Activated B cell treated with CpG ODN at 0.5 μM for 24 hours (primary cell): ENCODE data around the gene TAC3. TPM values are rescaled to one million over a fixed set of nuclear protein-coding genes. Genes with fewer than 3 reads are reported as not detected.

Experiments used
- ATAC-seq: fragments of 200-7000 bp; cut with Tn5 transposase; one replicate; pipeline ENCODE4 v1.10.0; 2021; ENCODE audit warnings: low read depth, mild to moderate bottlenecking, moderate library complexity
- CTCF ChIA-PET: fragments of 350-600 bp; sonication (Branson Sonifier 250); formaldehyde crosslinking; loops from one replicate; lab custom pipeline; 2021; ENCODE audit warnings: antibody characterized with exemption; lab: Charles Lee
- POLR2A ChIA-PET: fragments of 350-600 bp; sonication (Branson Sonifier 250); formaldehyde crosslinking; loops from one replicate; lab custom pipeline; 2021; ENCODE audit warnings: antibody characterized with exemption; lab: Charles Lee
- DNase-seq: peaks from one replicate; pipeline ENCODE4 v3.0.0; 2022
- H3K27ac Mint-ChIP-seq: one replicate; pipeline ENCODE4 v1.8.0; 2020; ENCODE audit warnings: mixed read lengths
- H3K27me3 Mint-ChIP-seq: one replicate; pipeline ENCODE4 v1.8.0; 2021; ENCODE audit warnings: mixed read lengths
- H3K36me3 Mint-ChIP-seq: one replicate; pipeline ENCODE4 v1.8.0; 2021; ENCODE audit warnings: low read depth, mixed read lengths
- H3K4me1 Mint-ChIP-seq: one replicate; pipeline ENCODE4 v1.8.0; 2021; ENCODE audit warnings: mixed read lengths
- H3K4me3 Mint-ChIP-seq: one replicate; pipeline ENCODE4 v1.8.0; 2020; ENCODE audit warnings: mild to moderate bottlenecking, mixed read lengths
- H3K9me3 Mint-ChIP-seq: one replicate; pipeline ENCODE4 v1.8.0; 2020; ENCODE audit warnings: mixed read lengths
- CTCF ChIP-seq: fragments of 200-600 bp; IDR thresholded peaks from one replicate; pipeline ENCODE4 v1.8.0; 2022; ENCODE audit warnings: antibody characterized with exemption, mild to moderate bottlenecking
- intact Hi-C: fragments of 100-400 bp; cut with micrococcal nuclease; formaldehyde crosslinking; loops from one replicate; pipeline ENCODE4 v1.15.1; 2024
- total RNA-seq: library from RNA; stranded (reverse); gene quantifications from 2 replicates; pipeline ENCODE4 v1.2.3, GENCODE V29; 2022

Gene TAC3
- total RNA-seq, 1 donor from 2014 or later, result not detected

- intact Hi-C loops, result no loop called here
- H3K27ac Mint-ChIP-seq, result no peak overlapping the region
- CTCF ChIA-PET, result interaction anchor here (3.9 kb wide), 1 partner anchor 8 kb away, joined by 23 read pairs; no protein-coding TSS in a partner anchor
- H3K9me3 Mint-ChIP-seq, result no peaks in the 10 kb centered on the region
- no peak for ATAC-seq
- H3K4me1 Mint-ChIP-seq, result peaks cover 37% of the 10 kb centered on the region
- H3K27me3 Mint-ChIP-seq, result no peaks in the 10 kb centered on the region
- no peak for DNase-seq
- no peak for TF ChIP-seq CTCF
- H3K36me3 Mint-ChIP-seq, result peaks cover 33% of the 10 kb centered on the region
- no peak overlapping the region for H3K4me3 Mint-ChIP-seq
- POLR2A ChIA-PET, result no interaction called here
Observed at GRCh38 chr12:56995930-56996496, 20.3 kb downstream of the TAC3 start.

- POLR2A ChIA-PET, result no interaction called here
- H3K4me3 Mint-ChIP-seq, result no peak overlapping the region
- H3K27ac Mint-ChIP-seq, result no peak overlapping the region
- no peak for TF ChIP-seq CTCF
- no peak for DNase-seq
- H3K27me3 Mint-ChIP-seq, result no peaks in the 10 kb centered on the region
- H3K36me3 Mint-ChIP-seq, result peaks cover 28% of the 10 kb centered on the region
- CTCF ChIA-PET, result interaction anchor here (3.9 kb wide), 1 partner anchor 7 kb away, joined by 23 read pairs; no protein-coding TSS in a partner anchor
- peaks cover 32% of the 10 kb centered on the region for H3K4me1 Mint-ChIP-seq
- H3K9me3 Mint-ChIP-seq, result no peaks in the 10 kb centered on the region
- ATAC-seq, result no peak
- intact Hi-C loops, result no loop called here
Observed at GRCh38 chr12:56995201-56995929, 21.0 kb downstream of the TAC3 start.

GRCh38 chr12:56994231-56994746 lies 22.0 kb downstream of the TAC3 start:
- no peak overlapping the region for H3K27ac Mint-ChIP-seq
- POLR2A ChIA-PET, result interaction anchor here (0.6 to 0.7 kb wide), 2 partner anchors 54 to 1063 kb away, joined by 3 read pairs; no protein-coding TSS in a partner anchor
- no peak for ATAC-seq

DNA sequence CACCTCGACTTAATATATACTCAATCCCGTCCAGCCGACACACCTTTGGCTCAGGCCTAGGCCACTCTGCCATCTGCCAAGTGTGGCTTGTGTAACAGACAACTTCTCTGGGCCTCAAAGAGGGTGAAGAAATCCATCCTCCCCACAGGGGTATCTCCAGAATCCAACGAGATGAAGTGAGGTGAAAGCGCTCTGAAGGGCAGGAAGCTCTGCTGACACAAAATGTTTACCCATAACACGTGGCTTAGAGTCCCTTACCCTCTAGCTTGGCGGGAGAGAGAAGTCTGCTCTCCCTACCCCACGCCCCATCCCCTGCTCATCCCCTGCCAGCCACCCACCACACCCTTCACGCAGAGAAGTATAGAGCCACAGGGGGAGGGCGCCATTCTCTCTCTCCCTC lies 23.0 kb downstream of the TAC3 start:
- H3K27me3 Mint-ChIP-seq, result peaks cover 3% of the 10 kb centered on the region
- no peak overlapping the region for H3K4me3 Mint-ChIP-seq
- peaks cover 12% of the 10 kb centered on the region for H3K4me1 Mint-ChIP-seq
- ATAC-seq (no peak), DNase-seq (no peak)
- H3K9me3 Mint-ChIP-seq, result no peaks in the 10 kb centered on the region
- peaks cover 17% of the 10 kb centered on the region for H3K36me3 Mint-ChIP-seq
- H3K27ac Mint-ChIP-seq, result no peak overlapping the region
- ChIA-PET POLR2A (interaction anchor here (0.6 kb wide), 1 partner anchor 1076 kb away, joined by 3 read pairs; no protein-coding TSS in a partner anchor), CTCF (no interaction called here)
- intact Hi-C loops, result no loop called here
- no peak for TF ChIP-seq CTCF

More at GRCh38 chr12:56994231-56994746, 22.0 kb downstream of the TAC3 start:
- TF ChIP-seq CTCF, result no peak
- CTCF ChIA-PET, result no interaction called here
- Mint-ChIP-seq H3K4me1 (peaks cover 21% of the 10 kb centered on the region), H3K27me3 (no peaks in the 10 kb centered on the region), H3K9me3 (no peaks in the 10 kb centered on the region), H3K4me3 (no peak overlapping the region), H3K36me3 (peaks cover 20% of the 10 kb centered on the region)
- intact Hi-C loops, result no loop called here
- no peak for DNase-seq
